Measurements from ENCODE around the gene SPAG4.
A peak's percentile ranks its signal among the peaks of the same experiment; 100 is the strongest.

SPAG4 gene

GRCh38 chr20:35588397-35588796 is 27.2 kb upstream of the SPAG4 start:
- no peak overlapping the region for H3K4me3 Mint-ChIP-seq
- no peak for ATAC-seq (ENCODE audit: low read depth)
- no peak for DNase-seq (ENCODE audit: low spot score in 2 of 2)
- H3K9me3 Mint-ChIP-seq: no peaks in the 10 kb centered on the region
- no peaks in the 10 kb centered on the region for H3K4me1 Mint-ChIP-seq
- no peaks in the 10 kb centered on the region for H3K36me3 Mint-ChIP-seq
- H3K27me3 Mint-ChIP-seq: peaks cover 12% of the 10 kb centered on the region
- no peak overlapping the region for H3K27ac Mint-ChIP-seq

GRCh38 chr20:35592339-35592974 is 23.2 kb upstream of the SPAG4 start:
- Mint-ChIP-seq H3K36me3 (no peaks in the 10 kb centered on the region), H3K27ac (no peak overlapping the region), H3K9me3 (no peaks in the 10 kb centered on the region), H3K4me1 (no peaks in the 10 kb centered on the region), H3K4me3 (no peak overlapping the region), H3K27me3 (no peaks in the 10 kb centered on the region)
- DNase-seq (ENCODE audit: low spot score in 2 of 2): no peak
- no peak for ATAC-seq (ENCODE audit: low read depth)

GRCh38 chr20:35595456-35595855 is 20.2 kb upstream of the SPAG4 start:
- no peaks in the 10 kb centered on the region for H3K4me1 Mint-ChIP-seq

GRCh38 chr20:35595901-35596300 is 19.7 kb upstream of the SPAG4 start:
- ATAC-seq (ENCODE audit: low read depth): no peak
- no peaks in the 10 kb centered on the region for H3K9me3 Mint-ChIP-seq
- peaks cover 4% of the 10 kb centered on the region for H3K4me1 Mint-ChIP-seq
- no peaks in the 10 kb centered on the region for H3K36me3 Mint-ChIP-seq
- no peak overlapping the region for H3K27ac Mint-ChIP-seq
- peaks cover 6% of the 10 kb centered on the region for H3K27me3 Mint-ChIP-seq
- no peak overlapping the region for H3K4me3 Mint-ChIP-seq
- no peak for DNase-seq (ENCODE audit: low spot score in 2 of 2)

More at GRCh38 chr20:35595456-35595855, 20.2 kb upstream of the SPAG4 start:
- DNase-seq (ENCODE audit: low spot score in 2 of 2): no peak
- H3K4me3 Mint-ChIP-seq: no peak overlapping the region
- no peak overlapping the region for H3K27ac Mint-ChIP-seq
- peaks cover 4% of the 10 kb centered on the region for H3K27me3 Mint-ChIP-seq
- H3K36me3 Mint-ChIP-seq: no peaks in the 10 kb centered on the region
- H3K9me3 Mint-ChIP-seq: no peaks in the 10 kb centered on the region
- no peak for ATAC-seq (ENCODE audit: low read depth)

GRCh38 chr20:35597186-35597585 is 18.4 kb upstream of the SPAG4 start:
- Mint-ChIP-seq H3K27ac (no peak overlapping the region), H3K36me3 (no peaks in the 10 kb centered on the region), H3K4me3 (no peak overlapping the region), H3K27me3 (peaks cover 6% of the 10 kb centered on the region), H3K9me3 (no peaks in the 10 kb centered on the region), H3K4me1 (peaks cover 7% of the 10 kb centered on the region)
- ATAC-seq (ENCODE audit: low read depth): no peak
- no peak for DNase-seq (ENCODE audit: low spot score in 2 of 2)

- Mint-ChIP-seq H3K9me3 (no peaks in the 10 kb centered on the region), H3K4me1 (peaks cover 7% of the 10 kb centered on the region), H3K27me3 (peaks cover 6% of the 10 kb centered on the region), H3K4me3 (no peak overlapping the region), H3K27ac (no peak overlapping the region), H3K36me3 (no peaks in the 10 kb centered on the region)
- ATAC-seq (ENCODE audit: low read depth) (no peak), DNase-seq (ENCODE audit: low spot score in 2 of 2) (no peak)
Measured at GRCh38 chr20:35598476-35598875, 17.2 kb upstream of the SPAG4 start.

GRCh38 chr20:35598899-35599775 is 16.5 kb upstream of the SPAG4 start:
- Mint-ChIP-seq H3K4me3 (no peak overlapping the region), H3K27ac (no peak overlapping the region), H3K9me3 (no peaks in the 10 kb centered on the region), H3K27me3 (peaks cover 6% of the 10 kb centered on the region), H3K36me3 (no peaks in the 10 kb centered on the region), H3K4me1 (peaks cover 7% of the 10 kb centered on the region)
- ATAC-seq (ENCODE audit: low read depth) (no peak), DNase-seq (ENCODE audit: low spot score in 2 of 2) (no peak)

GRCh38 chr20:35599776-35600120 is 15.9 kb upstream of the SPAG4 start:
- Mint-ChIP-seq H3K9me3 (no peaks in the 10 kb centered on the region), H3K4me1 (peaks cover 7% of the 10 kb centered on the region), H3K27me3 (peaks cover 6% of the 10 kb centered on the region), H3K27ac (no peak overlapping the region), H3K4me3 (no peak overlapping the region), H3K36me3 (no peaks in the 10 kb centered on the region)
- ATAC-seq (ENCODE audit: low read depth): no peak
- DNase-seq (ENCODE audit: low spot score in 2 of 2): no peak

GRCh38 chr20:35600176-35600992 is 15.2 kb upstream of the SPAG4 start:
- Mint-ChIP-seq H3K27ac (no peak overlapping the region), H3K36me3 (no peaks in the 10 kb centered on the region), H3K9me3 (no peaks in the 10 kb centered on the region), H3K4me1 (peaks cover 9% of the 10 kb centered on the region), H3K27me3 (peaks cover 6% of the 10 kb centered on the region), H3K4me3 (peak overlapping the region; percentile 78)
- ATAC-seq (ENCODE audit: low read depth) (no peak), DNase-seq (ENCODE audit: low spot score in 2 of 2) (peak in 1 of 2 donors; percentile 38)

GRCh38 chr20:35600993-35601973 is 14.3 kb upstream of the SPAG4 start:
- ATAC-seq (ENCODE audit: low read depth): peak; percentile 86
- no peaks in the 10 kb centered on the region for H3K36me3 Mint-ChIP-seq
- peaks cover 9% of the 10 kb centered on the region for H3K4me1 Mint-ChIP-seq
- H3K4me3 Mint-ChIP-seq: peak overlapping the region; percentile 78
- H3K27me3 Mint-ChIP-seq: peaks cover 6% of the 10 kb centered on the region
- H3K27ac Mint-ChIP-seq: no peak overlapping the region
- DNase-seq (ENCODE audit: low spot score in 2 of 2): peak; percentile 69
- H3K9me3 Mint-ChIP-seq: no peaks in the 10 kb centered on the region

- no peak for DNase-seq (ENCODE audit: low spot score in 2 of 2)
- peak overlapping the region; percentile 78 for H3K4me3 Mint-ChIP-seq
- H3K27ac Mint-ChIP-seq: no peak overlapping the region
- H3K4me1 Mint-ChIP-seq: peaks cover 9% of the 10 kb centered on the region
- peaks cover 6% of the 10 kb centered on the region for H3K27me3 Mint-ChIP-seq
- H3K9me3 Mint-ChIP-seq: no peaks in the 10 kb centered on the region
- no peaks in the 10 kb centered on the region for H3K36me3 Mint-ChIP-seq
- ATAC-seq (ENCODE audit: low read depth): no peak
Measured at GRCh38 chr20:35601990-35602389, 13.6 kb upstream of the SPAG4 start.

GRCh38 chr20:35602851-35603495 is 12.7 kb upstream of the SPAG4 start:
- Mint-ChIP-seq H3K4me1 (peaks cover 9% of the 10 kb centered on the region), H3K27ac (peak overlapping the region; percentile 29), H3K27me3 (peaks cover 6% of the 10 kb centered on the region), H3K4me3 (peak overlapping the region; percentile 55), H3K9me3 (no peaks in the 10 kb centered on the region), H3K36me3 (no peaks in the 10 kb centered on the region)
- DNase-seq (ENCODE audit: low spot score in 2 of 2) (no peak), ATAC-seq (ENCODE audit: low read depth) (no peak)

All from memory B cell (primary cell).